D341Med (cell line): ENCODE results near the gene FHOD3.

Experiments
- DNase-seq: peaks from one replicate; pipeline ENCODE4 v3.0.0; 2012; ENCODE audit warnings: low spot score

The FHOD3 gene

DNA sequence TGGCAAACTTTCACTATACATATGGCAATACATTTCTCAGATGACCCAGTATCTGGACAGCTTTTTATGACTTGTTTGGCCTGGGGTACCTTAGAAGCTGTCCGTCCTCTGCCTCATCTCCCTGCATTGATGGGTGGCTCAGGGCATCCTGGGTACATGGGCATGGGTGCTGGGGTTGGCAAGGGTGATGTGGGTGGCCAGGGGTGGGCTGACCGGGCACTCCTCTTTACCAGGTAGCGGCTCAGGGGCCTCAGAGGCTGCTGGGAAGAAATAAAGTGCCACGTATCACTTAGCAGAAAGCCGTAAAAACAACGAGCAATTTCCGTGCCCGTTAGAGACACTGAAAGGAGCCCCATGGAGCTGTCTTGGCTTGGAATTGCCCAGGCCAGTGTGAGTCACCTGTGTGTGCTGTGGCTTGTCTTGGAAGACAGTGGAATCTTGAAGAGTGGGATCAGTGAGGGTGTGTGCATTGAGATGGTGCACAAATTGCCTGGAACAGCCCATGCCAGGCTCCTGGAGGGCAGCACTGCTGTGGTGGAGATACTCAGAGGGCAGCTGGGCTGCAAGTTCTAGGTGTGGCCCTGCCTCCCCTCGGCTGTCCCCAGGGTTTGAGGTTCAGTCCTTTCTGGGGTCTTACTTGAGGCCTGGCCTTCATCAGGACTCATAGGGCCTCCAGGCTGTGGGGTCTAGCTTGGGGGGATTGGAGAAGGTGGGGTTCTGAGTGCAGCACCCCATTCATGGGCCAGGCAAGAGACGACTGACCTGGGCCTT lies 88.8 kb downstream of the FHOD3 start:
- no peak for DNase-seq

DNA sequence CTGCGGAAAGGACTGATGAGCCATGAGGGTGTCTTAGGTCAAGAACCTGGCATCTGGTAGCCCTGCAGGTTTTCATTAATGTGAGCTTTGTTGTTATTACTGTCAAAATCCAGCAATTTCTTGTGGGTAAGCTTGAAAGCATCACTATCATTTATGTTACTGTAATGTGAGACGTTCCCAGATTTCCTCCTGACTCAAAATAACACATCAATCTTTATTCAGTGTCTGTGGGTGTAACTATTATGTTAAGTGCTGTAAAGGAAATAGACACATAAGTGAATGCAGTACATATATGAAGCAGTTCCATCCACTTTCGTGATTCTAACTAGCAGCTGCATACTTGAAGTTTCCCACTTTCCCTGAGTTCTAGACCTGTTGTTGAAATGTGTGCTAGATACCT lies 89.8 kb downstream of the FHOD3 start:
- DNase-seq, result no peak

DNA sequence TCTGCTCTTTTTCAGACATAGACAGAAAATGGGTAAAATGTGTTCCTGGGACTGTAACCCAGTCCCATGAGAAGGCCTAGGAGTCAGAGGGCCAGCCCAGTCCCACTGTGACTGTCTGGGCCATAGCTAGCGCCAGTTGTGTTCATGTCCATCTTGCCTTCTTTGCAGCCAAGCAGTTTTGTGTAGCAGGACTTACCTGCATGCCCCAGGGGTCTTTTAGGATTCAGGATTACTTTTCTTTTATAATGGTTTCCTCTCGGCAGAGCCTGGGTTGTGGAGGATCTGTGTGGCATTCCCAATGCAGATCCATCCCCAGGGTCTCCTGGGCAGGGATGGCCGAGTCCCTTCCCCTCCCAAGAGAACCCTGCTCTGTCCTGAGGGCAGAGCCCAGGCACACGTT lies 90.8 kb downstream of the FHOD3 start:
- no peak for DNase-seq

DNA sequence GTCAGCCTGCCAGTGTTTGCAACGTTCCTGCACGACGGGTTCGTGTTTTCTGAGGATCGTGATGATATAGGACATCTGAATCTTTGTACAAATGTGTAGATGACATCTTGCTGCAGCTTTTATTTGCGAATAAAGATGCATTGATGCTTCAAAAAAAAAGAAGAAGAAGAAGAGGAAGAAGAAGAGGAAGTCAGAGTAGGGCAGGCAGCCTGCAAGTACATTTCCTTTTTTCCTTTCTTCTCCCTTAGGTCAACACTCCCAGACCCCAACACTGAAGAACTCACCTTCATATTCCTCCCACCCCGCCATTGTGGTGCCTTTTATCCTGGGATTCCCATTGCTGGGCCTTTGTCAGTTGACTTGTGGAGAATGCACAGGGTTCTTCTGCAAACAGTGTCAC lies 91.5 kb downstream of the FHOD3 start:
- DNase-seq, result no peak

DNA sequence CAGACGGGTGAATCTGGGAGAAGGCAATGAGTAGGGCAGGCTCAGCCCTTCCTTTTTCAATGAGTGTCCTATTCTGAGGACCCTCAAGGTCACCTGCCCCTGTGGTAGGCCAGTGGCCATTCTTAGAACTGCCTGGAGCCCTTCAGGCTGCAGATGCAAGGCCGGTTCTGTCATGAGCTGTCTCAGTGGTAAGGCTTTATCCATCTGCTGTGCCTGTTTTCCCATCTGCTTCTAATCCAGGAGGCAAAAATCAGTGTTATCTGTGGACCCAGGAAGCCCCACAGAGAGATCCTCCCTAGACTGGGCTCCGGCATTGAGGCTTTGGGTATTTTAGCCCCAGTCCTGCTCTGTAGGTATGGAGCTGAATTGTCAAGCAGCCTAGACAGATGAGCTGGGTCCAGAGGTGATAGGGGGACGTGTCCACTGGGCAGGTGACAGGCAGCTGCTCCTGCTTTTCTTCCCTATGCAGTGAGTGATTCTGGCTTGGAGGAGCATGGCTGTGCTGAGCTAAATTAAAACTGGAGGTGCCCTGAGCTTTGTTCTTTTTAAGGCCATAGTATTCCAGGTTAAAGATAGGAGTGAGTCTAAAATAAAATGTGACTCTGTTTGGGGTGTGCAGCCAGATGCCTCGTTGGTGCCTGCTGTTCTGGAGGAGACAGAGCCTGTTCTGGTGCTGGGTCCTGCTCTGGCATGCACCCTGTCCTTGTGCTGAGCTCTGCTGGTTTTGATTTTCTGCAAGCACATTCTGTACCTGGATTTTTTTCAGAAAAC lies 92.5 kb downstream of the FHOD3 start:
- peak; percentile 62 for DNase-seq

DNA sequence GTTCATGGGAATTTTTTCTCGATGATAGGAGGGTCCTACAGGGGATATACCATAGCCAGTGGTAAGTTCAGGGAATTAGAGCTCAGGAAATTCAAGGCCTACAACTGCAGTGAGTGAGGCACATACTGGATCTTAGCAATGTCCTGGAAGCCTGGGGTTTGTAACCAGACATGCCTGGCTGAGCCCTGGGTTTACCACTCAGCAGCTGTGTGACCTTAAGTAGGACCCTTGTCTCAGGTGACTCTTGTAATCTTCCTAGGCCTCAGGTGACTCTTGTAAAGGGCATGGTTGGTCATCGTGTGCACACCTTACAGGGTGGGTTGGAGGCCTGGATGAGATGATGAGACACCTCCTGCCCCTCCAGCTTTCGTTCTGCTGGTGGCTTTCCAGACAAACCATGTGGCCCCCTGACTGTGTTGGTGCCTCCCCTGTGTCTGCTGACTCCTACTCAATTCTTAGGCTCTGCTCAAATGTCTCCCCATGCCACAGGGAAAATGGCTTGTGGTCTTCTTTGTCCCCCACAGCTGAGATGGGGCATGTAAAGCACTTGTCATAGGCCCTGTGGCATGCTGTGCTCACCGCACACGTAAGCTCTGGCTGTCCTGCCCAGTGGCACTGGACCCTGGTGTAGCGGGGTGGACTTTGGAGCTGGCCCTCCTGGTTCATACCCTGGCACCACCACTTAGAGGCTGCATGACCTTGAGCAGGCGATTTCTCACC lies 94.1 kb downstream of the FHOD3 start:
- DNase-seq, result no peak

DNA sequence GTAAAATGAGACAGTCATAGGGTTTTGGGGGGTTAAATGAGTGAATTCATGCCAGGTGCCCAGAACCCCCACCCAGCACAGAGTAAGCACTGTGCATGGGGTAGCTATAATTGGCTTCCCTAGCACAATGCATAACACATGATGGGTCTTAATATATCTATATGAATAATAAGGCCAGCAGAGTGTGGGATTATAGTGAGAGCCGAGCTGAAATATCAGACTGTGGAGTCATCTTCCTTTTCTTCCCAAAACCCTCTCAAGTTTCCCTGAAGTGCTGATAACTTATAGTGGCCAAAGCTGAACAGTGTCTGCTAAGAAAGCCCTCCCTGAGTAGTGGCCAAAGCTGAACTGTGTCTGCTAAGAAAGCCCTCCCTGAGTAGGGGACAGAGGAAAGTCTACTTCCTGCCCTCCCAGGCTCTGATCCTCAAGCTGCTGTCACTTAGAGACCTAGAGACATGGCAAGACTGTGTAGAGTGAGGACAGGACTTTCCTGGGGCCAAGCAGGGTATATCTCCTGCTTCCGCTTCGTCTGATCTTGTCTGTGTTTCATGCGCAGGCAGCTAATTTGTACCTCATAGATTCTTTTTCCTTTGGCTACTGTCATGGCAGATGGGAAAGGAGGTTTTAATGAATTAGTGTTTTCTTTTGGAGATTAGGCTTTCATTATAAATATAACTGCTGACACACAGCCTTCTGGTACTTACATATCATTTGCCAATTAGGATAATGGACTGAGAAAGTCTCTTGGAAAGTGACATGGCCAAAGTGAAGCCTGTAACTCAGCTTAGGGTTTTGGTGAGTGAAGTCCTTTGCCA lies 94.9 kb downstream of the FHOD3 start:
- DNase-seq, result peak; percentile 76

DNA sequence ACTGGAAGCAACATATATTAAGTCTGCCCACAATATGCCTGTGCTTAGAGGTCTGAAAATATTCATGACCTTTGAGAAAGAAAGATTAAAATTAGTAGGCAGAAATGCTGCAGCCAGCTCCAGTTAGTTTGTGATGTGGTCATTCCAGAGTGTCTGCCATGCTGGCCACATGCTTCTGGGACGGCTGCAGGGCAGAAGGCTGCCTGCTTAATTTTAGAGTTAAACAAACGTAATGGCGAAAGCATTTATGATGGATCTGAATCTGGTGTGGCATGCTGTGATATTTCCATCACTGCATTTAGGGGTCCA lies 95.4 kb downstream of the FHOD3 start:
- DNase-seq, result no peak

DNA sequence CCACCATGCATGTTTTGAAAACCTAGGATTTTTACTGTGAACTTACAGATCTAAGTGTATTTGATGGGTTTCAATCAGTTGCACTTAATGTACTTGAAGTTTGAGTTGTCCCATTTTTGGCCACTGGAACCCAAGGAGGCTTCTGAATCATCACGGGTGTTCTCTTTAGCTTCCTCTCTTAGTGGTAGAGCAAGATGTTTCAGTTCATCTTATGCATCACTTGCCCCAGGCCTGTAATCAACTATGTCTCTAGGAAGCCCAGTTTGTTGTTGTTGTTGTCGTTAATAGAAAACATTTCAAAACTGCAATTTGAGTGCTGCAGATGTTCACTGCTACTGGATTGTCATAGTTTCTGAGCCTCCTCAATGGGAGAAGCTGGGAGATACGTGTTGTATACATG lies 97.0 kb downstream of the FHOD3 start:
- no peak for DNase-seq

DNA sequence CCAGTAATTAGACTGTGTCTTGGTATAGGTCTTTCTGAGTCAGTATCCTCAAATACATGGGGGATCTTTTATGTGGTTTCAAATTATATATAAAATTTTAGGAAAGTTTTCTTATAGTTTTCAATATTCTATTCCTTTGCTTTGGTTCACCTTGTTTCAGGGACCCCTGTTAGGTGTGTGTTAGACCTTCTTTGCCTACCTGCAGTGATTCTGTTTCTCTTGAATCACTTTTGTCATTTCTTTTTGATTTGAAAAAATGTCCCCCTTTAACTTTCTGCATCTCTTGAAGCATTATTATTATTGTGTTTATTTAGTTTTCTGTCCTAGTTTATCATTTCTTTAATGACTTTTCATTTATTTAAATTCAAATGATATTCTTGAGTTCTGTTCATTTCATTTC lies 98.7 kb downstream of the FHOD3 start:
- DNase-seq, result no peak

DNA sequence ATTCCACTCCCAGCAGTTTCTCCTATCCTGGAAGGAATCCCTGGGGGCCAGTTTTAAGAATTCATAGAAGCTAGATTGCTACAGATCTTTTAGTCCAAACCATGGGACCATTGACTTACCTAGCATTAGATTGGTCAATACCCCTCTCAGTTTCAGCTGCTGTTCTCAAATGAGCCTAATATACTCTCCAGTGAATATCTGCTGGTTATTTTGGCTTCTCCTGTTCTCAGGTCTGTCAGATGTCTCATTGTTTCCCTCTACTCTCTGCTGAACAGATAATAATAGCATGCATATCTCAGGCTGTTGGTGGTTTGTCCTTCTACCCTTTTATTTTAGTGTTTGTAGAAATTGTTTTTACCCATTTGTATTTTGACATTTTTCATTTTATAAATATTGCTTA lies 99.5 kb downstream of the FHOD3 start:
- DNase-seq, result no peak

DNA sequence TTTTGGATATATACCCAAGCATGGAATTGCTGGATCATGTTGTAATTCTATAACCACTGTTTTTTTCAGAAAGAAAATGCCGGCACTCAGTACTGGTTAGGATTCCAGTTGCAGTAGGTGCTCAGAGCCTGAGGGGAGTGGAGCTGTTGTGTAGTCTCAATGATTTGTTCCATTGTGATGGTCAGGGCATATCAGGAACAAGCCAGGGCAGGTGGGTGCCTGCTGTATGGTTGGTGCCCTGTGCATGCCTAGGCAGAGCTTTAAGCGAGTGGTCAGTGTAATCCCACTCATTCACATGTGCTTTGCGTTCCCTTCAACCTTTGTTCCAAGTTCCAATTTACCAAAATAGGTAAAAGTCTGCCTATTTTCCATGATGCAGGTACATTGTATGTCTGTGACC lies 100.9 kb downstream of the FHOD3 start:
- DNase-seq, result no peak

DNA sequence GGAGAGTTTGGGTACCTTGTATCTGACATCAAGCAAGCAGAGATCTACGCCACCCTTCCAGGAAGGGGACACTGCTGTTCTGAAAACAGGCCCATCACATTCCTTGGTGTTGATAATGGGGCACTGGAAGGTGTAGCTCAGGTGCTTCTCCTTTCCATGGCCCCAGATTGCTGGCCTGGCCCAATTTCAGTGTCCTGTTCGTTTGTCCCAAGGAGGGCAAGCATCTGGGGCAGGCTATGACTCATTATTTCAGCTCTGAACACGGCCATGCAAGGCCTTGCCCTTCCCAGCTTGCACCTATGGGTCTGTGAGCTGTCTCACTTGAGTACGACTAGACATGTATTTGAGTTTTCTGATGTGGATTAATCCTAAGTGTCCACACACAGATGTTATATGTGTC lies 101.5 kb downstream of the FHOD3 start:
- DNase-seq, result no peak

DNA sequence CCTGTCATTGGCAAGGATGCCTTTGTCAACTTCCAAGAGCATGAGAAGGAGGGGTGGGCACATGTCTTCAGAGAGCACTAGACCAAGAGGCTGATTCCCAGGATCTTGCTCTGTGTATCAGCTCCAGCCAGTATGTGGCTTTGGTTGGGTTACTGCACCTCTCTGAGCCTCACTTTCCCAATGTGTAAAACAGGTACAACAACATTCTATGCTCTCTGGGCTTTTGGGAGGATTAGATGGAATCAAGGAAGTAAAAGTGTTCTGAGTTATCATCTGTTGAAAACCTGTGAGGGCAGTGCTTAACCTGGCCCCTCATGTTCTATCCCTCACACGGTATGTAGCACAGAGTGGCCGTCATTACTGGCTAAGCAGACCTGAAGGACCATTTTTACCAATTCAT lies 103.9 kb downstream of the FHOD3 start:
- no peak for DNase-seq

DNA sequence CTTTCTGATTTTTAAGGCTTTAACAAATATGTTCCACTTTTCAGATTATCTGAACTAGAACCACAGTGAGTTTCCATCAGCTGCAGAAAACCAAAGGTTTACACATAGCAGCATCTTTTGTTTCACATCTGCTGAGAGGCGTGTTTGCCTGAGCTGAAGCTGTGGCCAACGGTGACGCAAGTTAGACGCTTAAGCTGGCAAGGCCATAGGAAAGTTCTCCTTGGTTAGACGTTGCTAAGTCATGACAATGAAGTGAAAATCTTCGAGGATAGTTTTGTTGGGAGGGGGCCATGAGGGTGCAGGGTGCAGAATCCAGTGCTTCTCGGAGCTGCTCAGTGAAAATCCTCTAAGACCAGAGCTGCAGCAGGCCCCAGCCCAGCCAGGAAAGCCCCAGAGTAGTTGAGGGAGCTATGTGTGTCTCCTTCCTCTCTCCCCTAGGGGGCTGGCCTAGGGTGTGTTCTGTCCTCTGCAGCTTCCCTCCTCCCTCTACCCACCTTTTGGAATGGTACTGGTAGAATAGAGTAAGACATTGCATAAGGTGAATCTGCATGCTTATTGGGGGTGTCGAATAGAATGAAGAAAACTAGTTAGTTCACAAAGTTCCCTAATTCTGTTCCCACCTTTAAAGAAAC lies 105.4 kb downstream of the FHOD3 start:
- no peak for DNase-seq

DNA sequence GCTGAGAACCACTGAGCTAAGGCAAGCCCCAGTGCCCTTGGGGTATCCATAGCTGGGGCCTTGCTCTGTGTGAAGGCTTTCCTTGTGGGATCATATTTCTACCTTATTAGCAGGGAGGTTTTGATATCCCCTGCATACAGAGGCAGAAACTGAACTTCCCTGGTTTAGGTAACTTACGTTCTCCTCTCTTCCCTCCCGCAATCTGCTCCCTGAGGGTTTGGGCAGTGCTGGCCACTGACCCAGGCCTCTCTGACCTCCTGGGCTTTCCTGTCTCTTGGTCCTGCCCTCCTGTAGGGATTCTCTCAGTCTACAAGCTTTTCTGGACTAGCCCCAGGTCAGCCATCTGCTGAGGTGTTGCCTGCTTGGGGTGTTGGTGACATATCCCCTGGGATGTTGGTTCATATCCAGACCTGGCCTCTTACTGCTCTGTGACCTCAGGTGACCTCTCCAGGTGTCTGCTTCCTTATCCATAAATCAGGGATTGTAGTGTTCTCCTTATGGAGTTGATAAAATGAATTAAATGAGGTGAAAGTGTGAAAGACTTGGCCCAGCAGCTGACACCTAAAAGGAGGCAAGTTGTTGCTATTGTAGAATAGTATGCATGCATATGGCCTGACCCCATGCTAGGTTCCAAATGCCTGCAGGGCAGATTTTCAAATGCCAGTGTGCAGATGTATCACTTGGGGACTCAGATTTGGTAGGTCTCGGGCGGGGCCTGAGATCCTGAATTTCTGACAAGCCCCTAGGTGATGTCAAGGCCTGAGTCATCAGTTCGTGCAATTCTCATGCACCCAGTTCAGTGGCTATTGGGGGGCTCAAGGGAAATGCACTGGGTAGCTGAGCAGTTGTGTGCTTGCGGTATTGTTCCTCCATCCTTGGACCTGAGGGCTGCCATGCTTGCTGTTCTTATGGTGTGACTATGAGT lies 106.6 kb downstream of the FHOD3 start:
- no peak for DNase-seq

DNA sequence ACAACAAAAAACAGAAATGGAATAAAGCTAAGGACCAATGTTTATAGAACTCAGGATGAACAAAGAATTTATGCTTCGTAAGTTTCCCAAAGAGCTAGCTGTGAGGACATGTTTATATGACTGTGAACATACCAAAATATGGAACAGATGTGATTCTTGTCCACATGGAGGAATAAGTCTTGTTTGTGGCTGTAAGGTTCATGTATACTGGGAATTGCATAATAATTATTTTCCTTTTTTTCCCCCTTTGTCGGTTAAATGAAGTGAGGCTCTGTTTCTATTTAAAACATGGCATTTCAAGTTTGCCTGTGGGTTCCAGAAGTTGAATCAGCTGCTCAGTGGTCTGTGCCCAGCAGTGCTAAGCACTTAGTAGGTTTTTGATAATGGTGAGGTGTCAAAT lies 108.1 kb downstream of the FHOD3 start:
- DNase-seq, result no peak

DNA sequence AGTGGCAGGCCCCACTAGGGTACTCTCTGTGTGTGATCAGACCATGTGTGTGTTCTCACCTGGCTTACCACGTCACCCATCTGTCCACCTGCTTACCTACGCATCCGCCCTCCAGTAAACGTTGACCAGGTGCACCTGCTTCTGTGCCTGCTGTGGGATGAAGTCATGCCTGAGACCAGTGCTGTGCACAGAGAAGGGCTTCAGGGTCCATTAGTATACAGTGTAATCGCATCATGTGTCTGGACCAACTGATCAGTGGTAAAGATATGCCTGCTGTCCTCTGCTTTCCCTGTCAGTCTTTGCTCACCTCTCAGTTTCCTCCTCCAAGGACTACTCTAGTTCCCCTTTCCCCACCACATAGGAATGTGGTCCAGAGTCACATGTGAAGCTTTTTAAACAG lies 109.3 kb downstream of the FHOD3 start:
- DNase-seq, result no peak

DNA sequence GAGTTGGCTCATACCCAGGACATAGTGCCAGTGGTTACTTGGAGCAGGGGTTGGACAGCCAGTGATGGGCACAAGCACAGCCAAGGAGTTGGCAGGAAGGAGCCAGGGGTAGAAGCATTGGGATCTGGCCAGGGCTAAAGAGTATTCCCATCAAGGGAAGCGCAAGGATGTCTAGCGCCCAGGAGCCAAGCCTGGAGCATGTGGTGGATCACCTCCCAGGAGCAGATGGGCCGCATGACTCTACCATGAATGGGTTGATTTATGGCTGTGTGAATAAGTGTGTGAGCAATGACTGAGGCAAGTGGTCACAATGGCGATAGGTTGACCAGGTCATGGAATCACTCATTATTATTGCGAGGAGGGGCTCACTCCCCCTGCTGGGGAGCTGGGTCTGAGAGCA lies 111.1 kb downstream of the FHOD3 start:
- DNase-seq, result no peak

DNA sequence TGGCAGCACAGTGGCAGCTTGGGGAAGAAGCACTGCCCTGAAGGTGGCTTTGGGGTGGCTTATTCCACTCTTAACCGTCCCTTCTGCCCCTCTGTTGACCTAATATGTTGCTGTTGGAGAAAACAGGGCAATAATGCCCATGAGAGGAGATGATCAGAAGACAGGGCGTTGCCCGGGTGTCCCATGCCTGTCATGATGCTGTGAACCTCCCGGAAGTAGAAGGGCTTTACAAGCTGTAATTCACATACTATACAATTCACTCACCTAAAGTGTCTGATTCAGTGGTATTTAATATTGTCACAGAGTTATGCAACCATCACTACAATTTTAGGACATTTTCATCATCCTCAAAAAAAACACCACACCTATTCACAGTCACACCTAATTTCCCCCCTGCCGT lies 112.3 kb downstream of the FHOD3 start:
- DNase-seq, result no peak

DNA sequence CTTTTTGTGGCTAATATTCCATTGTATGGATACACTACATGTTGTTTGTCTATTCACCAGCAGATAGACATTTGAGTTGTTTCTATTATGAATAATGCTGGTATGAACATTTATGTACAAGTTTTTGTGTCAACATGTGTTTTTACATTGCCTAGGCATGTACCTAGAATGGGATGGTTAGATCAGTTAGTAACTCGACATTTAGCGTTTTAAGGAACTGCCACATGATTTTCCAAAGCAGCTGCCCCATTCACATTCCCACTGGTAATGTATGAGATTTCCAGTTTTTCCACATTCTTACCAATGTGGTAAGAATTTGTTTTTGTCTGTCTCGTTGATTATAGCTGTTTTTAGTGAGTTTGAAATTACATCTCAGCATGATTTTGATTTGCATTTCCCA lies 112.8 kb downstream of the FHOD3 start:
- no peak for DNase-seq
